GM19023 (cell line): ENCODE results near the gene TCERG1L.
"Not testable (repeated sequence)": the region's sequence is repeated elsewhere in the genome, so short reads cannot be mapped to it uniquely, and the experiment has no call there.

Experiments
- ATAC-seq: cut with Tn5 transposase; IDR thresholded peaks from one replicate; pipeline ENCODE4 v1.9.1; 2021; ENCODE audit warnings: mild to moderate bottlenecking, moderate library complexity; ENCODE audit not compliant: unreplicated experiment

TCERG1L gene

DNA sequence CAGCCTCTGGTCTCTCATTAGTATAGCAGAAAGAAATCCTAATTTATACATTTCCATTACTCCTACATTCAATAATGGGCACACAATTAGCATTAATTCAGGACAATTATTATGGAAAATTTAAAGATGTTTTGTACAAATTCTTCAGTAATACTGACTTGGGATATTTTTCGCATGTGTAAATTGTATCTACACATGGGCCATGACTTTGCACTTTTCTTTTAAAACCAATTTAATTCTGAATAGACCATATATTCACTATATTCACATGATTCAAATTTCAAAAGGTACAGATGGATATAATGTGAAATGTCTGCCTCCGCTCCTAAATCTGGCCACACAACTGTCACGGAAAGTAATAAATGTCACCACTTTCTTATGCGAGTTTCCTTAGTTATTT is 123.0 kb downstream of the TCERG1L start:
- ATAC-seq, result no peak

DNA sequence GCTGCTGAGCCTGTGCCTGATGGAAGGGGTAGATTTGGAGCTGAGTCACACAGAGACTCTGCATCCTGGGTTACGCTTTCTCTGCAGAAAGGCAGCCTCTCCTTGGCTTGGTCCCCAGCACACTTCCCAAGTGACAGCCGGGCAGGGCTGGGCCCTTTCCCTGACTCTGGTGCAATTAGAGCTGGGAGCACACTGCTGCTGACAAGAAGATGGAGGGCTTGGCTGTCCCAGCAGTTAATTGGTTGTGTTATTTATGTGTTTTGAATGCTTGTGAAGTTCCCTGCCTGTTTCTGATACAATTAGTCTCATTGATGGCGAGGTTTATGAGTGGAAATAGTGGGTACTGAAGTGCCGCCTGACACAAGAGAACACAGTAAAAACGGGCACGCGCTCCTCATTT is 123.6 kb downstream of the TCERG1L start:
- ATAC-seq, result no peak

DNA sequence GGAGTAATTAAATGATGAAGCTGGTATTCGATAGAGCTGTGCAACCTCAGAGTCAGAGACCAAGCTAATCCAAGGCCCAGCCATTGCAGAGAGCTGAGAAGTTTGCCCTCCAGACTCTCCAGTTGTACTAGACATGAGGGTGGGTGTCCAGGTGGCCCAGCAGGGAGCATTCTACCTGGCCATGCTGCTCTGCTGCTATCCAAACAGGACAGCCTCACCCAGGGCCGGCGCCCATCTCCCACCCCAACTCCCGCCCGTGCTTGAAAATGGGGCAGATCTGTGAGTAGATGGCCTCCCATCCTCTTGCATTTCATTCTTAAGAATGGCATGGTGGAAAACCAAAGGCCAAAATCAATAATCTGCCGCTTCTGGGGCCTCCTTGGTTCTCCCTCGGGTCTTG is 124.2 kb downstream of the TCERG1L start:
- ATAC-seq, result no peak

DNA sequence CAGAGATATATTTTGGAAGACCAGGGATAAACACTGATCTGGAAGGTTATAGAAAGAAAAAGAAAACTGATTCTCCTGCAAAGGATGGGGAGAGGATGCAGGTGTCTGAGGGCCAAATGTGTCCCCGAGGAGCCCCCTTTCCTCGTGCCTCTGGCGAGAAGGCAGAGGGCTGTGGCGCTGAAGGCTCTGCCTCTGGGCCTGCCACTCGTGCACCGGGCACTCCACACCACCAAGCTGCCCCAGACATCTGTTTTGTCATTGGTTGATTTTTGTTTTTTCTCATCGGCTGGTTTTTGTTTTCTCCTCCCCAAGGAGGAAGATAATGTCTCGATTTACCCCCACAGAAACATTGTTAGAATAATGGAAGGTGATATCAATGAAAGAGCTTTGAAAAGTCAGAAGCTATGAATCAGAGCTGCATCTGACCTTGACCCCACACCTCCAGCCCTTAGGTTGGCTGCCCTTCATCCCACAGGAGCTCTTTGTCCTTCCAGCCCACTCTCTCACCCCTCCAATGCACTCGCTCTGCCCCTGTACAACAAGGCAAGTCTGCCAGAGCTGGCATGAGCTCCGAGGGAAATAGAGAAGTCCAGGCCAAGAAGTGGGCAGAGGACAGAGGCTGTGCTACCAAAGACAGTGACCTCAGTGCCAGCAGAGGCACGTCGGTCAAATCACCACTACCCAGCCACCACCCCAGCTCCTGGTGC is 124.8 kb downstream of the TCERG1L start:
- ATAC-seq, result no peak

DNA sequence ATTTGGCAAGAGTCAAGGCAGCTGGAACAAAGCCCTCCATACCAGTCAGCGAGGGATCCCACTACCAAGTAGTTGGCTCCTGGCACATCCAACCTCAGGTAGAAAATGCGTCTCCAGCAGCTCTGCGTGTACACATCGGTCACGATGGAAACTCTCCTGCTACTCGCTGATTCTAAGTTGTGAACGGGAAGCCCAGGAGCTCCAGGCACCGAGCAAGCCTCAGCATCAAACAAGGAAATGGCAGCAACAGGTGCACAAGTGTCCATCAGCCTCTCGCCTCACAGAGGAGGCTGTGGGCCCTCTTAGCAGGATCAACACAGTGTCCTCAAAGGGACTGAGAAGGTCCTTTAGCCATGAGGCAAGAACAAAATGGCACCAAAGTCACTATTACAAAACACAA is 127.0 kb downstream of the TCERG1L start:
- no peak for ATAC-seq

DNA sequence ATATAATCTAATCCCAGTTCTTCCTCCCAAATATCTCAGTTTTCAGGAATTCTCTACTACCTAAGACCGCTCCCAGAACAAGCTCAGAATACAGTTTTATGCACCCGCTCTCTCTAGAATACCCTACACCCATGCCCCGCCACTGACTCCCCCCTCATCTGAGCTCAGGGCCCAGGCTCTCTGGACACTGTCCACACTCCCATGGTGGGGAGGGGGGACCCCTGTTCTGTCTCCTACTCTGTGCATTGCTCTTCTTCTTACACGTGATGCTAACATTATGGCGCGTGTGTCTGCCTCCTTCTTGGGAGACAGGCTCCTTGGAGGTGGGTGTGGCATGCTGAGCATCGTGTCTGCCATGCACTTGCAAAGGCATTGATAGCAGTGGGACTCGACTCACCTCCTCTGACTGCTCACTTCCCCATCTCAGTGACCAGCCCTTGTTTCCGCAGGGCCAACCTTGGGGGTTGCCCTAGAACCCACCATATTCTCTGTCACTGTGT is 127.9 kb downstream of the TCERG1L start:
- ATAC-seq, result no peak

DNA sequence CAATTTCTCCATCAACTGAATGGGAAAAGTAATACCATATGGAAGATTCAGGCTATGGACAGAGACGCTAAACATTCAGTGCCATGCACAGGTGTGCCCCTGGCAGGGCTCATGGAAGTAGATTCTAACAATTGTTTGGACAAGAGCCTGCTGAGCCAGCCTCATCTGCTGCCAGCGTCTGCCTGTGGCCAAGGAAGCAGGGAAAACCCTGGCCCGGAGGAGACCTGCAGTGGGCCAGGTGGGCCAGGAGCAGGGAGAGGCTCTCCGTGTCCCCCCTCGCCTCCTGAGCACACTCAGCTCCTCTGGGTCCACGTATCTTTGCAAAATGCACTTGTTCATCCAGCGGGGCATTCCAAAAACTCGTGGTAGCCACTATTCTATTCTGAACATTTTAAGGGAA is 130.1 kb downstream of the TCERG1L start:
- no peak for ATAC-seq

DNA sequence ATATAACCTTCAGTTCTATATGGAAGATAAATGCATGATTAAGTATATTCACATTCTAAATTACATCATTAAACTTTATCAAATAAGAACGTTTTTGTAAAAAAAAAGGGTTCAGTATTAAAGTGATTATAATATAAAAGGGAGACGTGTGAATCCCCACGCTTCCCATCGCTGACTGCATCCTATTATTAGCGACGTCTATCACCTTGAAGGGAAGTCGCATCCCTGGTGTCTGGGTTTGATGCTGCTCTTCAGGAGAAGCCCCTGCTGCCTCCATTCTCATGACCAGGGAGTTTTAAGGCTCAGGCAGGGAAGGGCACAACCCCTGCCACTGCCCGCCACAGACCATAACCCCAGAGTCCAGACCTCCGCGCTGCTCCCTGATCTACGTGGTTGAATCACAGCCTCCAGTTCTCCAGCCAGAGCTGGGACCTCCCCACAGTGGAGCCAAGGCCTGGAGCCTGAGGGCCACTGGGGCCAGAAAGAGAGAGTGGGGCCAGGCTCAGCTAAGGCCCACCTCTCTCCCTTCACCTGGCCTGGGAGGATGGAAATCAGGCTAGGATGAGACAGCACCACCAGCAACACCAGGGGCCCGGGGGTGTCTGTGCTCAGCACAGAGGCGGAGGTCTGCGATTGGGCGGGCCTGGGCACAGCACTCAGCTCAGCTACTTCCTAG is 130.6 kb downstream of the TCERG1L start:
- ATAC-seq, result no peak

DNA sequence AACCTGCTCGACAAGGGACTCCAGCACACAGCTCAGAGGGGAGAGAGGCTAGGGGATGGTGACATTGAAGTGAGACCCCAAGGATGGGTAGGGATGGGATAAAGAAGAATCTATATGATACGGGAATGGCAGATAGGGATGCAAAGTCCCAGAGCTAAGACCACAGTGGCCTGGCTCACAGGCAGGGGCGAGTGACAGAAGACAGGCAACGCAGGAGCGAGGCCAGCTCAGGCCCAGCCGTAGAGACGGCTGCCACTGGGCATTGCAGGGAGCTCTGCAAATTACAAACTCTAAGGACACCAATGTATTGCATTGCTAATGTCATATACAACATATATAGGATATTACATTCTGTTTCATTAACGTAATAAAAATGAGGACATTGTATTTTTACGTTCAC is 131.4 kb downstream of the TCERG1L start:
- no peak for ATAC-seq

DNA sequence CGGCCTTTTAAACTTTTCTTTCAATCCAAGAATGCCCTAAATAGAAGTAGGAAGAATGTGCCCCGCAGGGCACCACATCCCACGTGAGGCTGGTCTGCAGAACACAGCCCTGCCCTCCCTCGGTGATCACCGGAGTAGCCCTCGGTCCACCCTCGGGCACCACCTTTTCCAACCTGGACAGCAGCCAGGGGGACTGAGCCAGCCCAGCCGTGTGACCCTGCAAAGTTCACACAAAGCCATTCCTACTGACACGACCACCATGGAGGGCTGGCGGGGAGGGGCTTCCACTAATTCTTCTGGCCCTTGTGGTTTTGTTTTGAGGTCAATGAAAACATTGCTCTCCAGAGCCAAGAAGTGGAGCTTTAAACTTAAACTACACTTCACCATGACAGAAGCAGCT is 132.2 kb downstream of the TCERG1L start:
- no peak for ATAC-seq

DNA sequence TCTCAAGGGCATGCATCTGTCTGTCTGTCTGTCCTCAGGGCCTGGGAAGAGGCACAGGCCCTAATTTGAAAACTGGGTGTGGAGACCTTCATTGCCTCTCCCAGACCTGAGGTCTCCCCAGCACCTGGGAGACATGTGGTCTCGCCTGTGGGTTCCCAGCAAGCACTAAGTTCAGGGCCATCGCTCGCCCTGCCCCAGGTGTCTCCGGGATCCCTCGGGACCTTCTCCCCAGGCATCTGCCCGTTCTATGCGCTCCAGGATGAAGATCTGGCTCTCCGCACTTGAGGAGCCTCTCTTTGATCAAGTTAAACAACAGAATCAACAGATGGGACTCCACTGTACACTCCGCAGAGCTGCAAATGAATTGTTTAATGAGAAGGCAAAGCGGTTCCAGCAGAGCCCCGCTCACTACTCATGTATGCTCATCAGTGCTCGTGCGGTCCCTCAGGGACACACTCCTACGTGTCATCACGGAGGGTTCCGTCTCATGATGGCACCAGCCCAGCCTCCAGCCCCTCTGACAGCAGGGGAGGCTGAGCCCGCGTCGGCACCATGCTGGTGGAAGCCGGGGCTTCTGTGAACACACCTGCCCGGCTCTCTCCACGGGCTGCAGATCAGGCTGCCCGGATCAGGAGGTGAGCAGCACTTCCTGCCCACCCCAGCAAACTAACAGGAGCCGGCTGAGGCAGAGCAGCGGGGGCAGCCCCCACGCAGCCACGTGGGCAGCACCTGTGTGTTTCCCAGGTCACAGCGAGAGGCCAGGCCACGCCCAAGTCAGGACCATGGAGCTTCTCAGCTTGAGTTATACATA is 132.8 kb downstream of the TCERG1L start:
- ATAC-seq, result no peak

DNA sequence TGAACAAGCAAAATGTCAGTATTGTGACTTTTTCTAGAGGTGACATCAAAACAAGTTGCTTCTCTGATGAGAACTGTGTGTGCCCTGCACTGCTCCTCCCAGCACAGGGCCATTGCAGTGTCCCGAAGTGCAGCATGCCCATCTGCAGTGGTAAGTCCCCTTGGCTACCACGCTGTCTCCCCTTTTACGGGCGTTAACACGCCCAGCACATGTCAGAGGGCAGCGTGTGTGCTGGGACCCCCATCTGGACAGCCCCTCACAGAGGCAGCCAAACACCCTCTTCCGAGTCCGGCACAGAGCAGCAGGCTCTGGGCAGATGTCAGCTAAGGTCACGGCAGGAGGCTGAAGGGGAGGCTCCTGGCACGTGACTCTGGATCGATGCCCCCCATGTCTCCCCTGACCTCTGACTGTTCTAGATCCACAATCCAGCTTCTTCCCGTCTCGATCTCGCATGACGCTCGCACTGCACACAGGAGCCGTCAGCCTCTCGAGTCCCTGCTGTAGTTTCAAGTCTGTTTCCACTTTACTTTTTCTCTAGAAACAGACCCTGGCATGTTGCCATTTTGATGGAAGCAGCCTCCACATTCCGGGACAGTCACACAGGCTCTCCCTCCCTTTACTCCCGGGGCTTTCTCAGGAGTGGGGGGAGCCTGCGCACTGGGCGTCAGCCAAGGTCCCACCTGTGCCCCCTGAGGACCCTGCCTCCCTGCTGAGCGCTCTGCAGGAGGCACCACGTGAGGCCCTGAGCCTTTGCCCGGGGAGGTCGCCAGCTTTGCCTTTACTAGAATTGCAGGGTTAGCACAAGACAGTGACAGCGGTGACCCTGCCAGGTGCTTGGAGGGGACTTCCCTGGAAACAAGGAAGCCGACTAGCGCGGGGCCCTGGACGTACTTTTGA is 133.8 kb downstream of the TCERG1L start:
- no peak for ATAC-seq

DNA sequence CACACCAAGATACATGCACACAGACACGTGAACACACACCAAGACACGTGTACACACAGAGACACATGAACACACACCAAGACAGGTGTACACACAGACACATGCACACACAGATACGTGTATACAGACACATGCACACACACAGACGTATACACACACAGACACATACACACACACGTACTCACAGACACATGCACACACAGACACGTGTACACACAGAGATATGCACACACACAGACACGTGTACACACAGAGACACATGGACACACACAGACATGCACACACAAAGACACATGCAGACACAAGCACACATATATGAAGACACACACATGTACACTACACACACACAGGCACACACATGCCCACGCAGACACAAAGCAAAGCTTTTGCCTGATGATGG is 134.6 kb downstream of the TCERG1L start:
- ATAC-seq, result no peak

DNA sequence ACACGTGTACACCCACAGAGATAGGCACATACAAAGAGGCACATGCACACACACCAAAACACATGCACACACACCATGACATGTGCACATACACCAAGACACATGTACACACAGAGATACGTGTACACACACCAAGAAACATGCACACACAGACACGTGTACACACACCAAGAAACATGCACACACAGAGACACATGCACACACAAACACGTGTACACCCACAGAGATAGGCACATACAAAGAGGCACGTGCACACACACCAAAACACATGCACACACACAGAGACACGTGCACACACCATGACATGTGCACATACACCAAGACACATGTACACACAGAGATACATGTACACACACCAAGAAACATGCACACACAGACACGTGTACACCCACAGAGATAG is 135.2 kb downstream of the TCERG1L start:
- ATAC-seq, result not testable (repeated sequence)

DNA sequence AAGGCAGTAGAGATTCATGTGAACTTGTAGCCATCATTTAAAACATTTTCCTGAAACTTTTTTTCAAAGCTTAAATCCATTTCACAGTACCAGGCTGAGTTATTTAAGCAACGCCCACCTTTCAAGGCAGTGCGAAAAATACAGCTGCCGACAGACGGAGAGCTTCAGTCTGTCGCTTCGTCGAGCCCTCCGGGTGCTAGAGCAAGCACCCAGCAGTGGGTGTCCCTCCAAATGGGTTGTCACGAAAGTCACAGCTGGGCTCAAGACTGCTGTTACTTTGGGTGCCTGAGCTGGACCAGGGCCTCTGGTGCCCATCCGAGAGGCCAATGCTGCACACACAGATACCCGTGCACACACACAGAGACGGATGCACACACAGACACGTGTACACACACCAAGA is 135.6 kb downstream of the TCERG1L start:
- no peak for ATAC-seq

DNA sequence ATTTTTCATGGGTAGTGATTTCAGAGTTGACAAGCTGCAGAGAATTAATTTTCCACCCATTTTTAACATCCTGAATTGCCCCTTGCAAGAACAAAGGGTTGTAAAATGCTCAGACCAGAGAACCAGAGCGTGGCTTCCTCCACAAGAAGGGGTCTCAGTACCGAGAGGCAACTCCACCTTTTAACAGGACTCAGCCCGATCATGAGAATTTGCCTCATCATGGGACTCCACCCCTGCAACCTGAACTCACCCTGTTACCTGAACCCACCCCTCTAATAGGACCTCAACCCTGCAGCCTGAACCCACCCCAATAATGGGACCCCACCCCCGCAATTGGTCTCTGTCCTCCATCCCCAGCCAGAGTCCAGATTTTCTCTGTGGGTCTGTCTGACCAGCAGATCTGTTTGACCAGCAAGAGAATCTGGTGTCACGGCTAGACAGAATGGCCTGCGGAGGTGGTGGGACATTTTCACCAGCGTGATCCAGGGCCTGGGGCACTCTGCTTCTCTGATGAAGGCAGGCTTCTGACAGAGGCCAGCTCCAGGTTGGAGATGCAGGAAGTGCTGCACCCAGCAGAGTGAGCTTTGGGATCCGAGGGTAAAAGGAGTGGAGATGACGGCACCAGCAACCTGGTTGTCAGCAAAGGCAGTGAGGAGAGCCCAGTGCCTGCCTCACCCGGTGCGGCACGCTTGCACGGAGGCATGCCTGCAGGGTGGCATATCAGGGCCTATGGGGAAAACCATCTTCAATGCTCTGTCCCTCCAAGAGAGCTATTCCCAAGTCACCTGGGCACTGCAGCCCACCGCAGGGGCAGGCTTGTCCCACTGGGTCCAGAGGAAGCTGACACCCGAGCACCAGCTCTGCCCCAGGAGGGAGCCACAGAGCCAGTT is 136.6 kb downstream of the TCERG1L start:
- no peak for ATAC-seq

DNA sequence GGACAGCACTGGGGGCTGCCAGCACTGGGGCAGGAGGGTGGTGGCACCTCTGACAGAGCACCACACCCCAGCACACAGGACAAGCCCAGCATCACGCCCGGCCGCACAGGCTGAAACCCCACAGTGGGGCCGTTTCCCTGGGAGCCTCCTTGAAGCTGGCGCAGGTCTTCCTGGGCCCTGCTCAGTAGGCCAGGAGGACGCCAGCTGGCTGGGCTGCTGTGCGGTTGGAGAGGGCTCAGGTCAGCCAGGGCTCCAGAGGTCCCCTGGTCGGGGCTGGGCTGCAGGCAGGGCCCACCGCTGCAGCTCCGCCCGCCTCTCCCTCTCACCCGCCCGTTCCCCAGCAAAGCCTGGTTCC is 137.3 kb downstream of the TCERG1L start:
- no peak for ATAC-seq

DNA sequence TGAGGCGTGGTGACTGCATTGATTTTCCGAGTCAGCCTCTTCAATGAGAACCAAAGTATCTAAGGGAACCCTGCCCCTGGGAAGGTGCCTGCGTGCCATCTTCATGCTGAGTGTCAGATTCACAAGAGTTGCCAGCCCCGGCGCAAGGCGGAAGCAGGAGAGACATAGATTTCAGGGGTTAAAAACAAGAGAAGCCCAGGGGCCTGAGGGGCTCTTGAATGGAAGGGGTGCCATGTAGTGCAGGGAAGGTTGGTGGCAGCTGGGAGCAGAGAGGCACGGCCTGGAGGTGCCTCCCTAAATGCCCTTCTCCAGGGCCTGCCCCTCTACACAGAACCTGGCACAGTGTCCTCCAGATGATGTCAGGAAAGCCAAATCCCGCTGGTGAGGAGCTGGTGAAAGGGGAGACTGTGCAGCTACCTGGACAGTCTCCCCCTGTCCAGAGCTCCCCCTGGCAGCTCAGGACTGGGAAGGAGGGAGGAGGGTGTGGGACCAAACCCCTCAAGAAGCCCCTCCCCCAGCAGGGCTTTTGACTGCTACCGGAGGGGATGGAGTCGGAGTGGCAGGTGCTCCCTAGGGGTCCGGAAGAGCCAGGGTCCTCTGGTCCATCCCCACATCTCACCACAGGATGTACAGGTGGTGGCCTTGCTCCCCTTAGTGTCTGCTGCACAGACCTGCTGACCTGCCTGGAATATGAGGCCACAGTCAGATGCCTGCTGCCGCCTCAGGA is 137.9 kb downstream of the TCERG1L start:
- ATAC-seq, result no peak

DNA sequence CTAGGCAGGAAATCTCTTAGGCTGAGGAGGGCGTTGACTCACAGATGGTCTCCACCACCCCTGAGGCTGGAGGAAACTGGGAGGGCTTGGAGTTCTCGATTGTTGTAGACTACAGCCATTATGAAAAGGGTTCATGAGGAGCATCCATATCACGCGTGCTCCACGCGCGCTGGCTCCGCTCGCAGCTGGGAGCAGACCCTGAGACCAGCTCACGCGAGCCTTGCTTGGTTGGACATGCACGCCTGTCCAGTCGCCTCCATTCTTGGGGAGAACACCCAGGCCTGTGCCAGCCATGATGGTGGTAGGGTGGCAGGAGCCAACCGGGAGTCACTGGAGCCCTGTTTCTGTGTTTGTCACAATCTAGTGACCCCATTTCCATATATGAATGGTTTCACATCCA is 139.1 kb downstream of the TCERG1L start:
- no peak for ATAC-seq
